NCI-H345 treated with DMSO at 0.1 percent for 48 hours (cell line): ENCODE data around the gene KCNQ2.

Experiments used
- DNase-seq: peaks from one replicate; lab custom pipeline; 2025; ENCODE audit not compliant: unreplicated experiment; lab: John Stamatoyannopoulos, UW

The KCNQ2 gene

DNA sequence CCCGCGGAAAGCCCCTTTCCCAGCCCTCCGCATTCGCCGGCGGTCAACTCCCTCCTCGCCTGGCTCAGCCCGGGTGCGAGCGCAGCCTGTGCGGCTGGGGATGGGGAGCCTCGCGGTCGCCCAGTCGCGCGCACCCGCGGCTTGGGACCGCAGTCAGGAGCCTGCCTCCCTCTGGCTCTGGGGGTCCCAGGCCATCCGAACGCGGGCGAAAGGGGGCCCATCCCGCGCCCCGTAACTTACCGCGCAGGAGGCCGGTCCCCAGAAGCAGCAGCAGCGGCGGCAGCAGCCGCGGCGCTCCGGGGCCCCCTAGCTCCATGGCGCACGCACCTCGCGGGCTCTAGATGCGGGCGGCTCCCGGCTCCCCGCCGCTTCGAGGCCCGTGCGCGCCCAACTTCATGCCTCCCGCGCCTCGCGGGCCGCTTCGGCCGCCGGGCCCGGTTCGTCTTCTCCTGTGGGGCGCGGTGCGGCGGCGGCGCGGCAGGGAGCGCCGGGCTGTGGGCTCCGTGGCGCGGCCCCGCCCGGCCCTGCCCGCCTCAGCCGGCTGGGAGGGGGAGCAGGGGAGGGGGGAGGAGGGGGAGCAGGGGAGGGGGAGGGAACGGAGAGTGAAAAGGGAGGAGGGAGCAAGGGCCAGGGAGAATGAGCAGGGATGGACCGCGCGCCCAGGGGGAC, 111.5 kb downstream of the KCNQ2 start, which contains the start of gene CHRNA4:
Gene CHRNA4, minus strand, starts transcription at position 500 of the 669 bp plus-strand sequence. Its CDS starts 184 bp downstream, at position 316.
- no peak for DNase-seq

DNA sequence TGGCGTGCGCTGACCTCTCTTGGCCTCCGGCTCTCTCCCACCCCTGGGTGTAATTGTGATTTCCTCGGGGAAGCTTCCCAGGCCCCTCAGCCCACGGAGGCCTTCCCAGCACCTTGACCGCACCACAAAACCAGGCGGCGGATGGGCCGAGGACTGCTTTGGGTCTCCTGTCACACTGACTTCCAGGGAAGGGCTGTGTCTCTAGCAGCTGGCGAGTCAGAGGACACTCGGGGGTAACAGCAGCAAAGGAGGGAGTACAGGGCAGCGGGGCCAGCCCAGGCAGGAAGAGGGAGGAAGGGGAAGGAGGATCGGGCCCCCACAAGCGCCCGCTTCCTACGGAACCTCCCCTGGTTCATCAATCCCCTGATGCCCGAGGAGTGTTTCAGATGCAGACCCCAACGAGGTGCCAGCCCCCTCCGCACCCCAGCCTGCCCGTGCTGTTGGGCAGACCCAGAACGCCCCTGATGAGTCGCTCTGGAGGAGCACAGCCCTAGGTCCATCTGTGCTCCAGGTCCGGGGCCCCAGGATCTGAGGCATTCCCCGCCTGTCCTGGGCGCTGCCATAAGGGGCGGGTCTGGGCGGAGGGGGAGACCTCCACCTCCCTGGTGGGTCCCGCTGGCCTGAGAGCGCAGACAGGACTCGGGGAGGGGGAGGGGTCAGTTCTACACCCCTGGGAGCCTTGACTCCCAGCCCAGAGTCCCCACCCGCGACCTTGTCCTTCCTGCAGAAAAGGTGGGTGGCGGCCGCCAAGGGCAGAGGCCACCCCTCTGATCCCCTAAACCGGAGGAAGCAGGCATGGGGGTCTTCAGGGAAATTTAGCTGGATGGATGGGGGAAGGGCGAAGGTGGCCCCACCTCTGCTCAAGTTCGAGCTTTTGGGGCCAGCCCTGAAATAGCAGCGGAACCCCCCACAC, 112.3 kb downstream of the KCNQ2 start:
- DNase-seq: no peak

DNA sequence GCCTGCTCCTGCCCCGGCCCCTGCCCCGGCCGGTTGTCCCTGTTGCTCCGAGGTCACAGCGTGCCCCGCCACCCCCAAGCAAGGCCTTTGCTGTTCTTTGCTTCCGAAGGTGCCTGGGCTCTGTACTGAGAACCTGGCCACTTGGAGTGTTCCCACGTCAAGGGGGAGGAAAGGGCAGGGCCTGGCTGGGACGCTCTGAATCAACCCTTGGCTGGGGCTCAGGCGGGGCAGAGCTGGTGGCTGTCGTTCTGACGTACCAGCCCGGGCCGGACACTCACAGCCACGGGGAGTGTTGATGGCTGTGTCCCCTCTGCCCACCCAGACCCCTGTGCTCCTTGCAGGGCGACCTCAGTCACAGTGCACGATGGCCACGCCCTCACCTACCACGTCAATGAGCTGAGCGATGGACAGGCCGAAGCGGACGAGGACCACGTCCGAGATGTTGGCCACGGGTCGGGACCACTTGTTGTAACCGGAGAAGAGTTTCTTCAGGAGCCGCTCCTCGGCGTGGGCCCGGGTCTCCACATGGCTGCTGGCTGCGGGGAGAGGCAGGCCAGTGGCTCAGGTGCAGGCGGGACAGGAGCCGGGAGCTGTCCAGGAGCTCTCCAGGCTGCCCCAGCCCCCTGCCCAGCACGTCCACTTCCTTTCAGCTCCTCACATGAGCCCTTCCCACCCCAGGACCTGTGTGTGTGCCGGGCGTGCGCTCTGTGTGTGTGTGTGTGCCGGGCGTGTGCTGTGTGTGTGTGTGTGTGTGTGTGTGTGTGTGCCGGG, 113.1 kb downstream of the KCNQ2 start:
- no peak for DNase-seq

DNA sequence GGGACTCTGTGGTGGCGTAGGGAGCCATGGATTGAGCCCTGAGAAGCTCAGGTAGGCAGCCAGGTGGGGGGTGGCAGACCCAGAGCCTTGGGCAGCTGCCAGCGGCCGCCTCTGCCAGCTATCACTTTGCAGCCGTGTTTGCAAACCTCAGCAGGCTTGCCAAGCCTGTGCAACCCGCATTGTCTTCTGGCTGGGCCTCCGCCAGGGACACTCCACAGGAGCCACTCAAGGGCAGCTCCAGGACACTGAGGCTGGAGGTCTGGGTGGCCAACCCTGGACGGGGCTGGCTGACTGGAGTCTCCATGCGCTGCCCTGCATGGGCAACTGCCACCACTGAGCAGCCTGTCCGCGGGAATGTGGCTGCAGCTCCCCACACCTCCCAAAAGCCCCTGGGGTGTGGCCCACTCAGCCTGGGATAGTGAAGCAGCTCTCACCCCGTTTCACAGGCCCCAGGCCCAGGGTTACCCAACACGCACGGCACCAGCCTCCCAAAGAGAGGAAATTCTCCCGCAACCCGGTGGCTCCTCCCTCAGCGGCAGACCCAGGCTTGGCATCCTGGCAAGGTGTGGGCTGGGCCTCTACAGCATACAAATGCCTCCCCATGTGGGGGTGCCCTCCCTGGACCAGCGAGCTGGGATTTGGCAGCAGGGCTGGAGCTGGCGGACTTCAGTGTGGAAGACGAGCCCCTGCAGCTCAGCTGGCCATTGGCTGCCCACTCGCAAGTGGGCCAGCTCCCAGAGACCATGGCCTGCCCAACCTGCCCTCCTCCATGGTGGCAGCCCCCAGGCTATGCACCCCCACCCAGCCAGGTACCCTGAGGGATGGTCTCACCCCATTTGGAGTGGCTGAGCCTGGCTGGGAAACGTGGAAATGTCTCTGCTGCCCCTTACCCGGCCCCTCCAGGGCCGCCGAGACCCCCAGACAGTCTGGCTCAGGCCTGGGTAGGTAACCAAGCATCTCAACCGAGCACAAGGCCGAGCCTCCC, 114.2 kb downstream of the KCNQ2 start:
- DNase-seq: peak; percentile 95

DNA sequence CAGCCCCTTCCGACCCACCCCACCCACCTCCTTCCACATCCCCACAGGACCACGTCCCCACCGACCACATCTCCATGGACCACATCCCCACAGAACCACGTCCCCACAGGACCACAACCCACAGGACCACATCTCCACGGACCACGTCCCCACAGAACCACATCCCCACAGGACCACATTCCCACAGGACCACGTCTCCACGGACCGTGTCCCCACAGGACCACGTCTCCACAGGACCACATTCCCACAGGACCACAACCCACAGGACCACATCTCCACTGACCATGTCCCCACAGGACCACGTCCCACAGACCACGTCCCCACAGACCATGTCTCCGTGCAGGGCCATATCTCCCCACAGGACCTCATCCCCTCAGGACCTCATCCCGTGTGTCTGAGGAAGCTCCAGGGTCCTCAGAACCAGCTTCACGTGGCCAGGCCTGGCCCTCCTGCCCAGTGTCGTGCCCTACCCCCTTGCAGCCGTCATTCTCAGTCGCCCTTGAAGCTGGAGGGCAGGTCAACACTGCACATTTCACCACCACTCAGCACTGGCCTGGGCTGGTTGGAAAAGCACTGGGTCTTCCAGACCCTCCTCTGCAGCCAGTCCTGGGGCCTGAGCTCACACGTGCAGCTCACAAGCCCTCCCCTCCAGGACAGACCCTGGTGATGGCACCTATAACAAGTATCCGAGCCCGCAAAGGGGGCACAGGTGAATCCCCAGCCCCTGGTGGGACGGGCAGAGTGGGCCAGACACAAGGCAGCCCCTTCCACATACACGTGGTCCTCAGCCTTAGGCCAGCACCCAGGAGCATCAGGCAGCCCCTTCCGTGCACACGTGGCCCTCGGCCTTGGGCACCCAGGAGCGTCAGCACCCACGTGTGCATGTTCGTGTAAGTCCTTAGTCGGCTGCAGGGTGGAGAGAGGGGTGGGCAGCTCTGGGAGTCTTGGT, 115.2 kb downstream of the KCNQ2 start:
- DNase-seq: no peak

DNA sequence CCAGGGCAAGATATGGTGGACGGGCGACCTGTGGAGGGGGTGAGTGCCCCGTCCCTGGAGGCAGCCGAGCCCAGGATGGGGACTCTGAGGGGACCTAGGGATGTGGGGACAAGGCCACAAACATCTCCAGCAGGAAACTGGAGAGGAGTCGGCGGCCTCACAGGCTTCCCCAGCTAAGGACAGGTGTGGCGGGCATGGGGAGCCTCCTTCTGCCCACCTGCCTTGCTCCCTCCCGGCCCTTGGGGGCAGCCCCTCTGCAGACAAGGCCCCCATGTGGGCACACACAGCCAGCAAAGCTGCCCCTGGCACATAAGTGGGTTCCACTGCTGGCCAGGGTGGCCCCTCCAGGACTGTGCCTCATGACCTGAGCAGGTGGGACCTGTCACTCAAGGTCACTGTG, 115.9 kb downstream of the KCNQ2 start:
- DNase-seq: no peak

DNA sequence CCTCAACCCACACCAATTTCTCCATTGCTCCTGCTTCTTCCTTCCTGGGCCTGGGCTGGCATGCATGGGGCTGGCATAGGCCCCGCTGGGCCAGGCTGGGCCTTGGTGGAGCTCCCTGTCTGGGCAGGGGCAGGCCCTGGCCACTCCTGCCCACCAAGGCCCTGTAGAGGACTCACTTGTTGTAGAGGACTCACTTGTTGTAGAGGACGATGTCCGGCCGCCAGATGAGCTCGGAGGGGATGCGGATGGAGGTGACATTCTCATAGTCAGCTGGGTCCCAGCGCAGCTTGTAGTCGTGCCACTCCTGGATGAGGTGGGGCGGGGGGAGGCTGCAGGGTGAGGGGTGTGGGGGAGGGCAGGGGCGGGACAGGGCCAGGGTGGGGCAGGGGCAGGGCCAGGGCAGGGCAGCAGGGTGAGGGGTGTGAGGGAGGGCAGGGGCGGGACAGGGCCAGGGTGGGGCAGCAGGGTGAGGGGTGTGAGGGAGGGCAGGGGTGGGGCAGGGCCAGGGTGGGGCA, 116.6 kb downstream of the KCNQ2 start:
- DNase-seq: no peak

DNA sequence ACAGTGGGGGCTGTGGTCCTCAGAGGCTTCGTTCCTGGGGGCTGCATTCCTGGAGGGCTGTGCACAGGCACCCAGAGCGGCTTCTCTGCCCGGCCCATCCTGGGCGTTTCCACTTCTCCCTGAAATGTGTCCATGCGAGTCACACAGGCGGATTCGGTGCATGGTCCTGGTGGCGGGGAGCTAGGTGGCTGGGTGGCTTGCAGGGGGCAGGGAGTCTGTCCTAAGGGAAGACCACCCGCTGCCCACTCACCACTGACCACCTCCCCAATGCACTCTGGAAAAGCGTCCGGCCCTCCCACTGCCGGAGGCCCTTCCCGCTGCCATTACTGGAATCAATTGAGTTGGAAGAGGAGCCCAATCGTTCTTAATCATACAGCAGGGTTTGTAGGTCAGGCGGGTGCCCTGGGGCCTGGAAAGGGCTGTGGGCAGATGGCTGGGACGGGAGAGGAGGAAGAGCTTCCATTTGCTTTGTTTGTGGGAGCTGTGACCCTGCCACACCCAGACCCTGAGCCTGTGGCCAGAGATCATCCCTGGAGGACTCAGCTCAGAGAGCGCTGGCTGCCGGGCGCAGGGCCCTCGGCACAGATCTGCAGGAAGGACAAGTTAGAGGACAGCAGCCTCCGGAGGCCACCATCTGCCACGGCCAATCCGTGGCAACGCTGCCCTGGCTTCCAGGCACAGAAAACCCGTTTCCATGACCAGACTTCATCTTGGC, 117.7 kb downstream of the KCNQ2 start:
- no peak for DNase-seq

DNA sequence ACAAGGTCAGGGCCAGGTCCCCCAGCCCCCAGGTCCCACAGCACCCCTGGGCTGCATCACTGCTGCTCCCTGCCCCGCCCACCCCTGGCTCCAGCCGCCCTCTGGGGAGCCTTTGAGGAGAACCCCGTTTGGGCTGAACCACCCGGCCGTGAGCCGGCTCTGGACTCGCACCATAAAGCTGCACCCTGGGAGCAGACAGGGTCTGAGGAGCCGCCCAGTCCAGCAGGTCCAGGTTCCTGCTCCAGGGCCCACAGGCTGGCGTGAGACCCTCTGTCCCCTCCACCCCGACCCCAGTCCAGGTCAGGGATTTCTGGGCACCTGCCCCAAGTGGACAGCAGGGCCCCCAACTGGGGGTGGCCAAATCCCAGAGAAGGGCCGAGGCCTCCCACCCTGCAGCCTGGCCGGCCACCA, 119.6 kb downstream of the KCNQ2 start:
- no peak for DNase-seq

DNA sequence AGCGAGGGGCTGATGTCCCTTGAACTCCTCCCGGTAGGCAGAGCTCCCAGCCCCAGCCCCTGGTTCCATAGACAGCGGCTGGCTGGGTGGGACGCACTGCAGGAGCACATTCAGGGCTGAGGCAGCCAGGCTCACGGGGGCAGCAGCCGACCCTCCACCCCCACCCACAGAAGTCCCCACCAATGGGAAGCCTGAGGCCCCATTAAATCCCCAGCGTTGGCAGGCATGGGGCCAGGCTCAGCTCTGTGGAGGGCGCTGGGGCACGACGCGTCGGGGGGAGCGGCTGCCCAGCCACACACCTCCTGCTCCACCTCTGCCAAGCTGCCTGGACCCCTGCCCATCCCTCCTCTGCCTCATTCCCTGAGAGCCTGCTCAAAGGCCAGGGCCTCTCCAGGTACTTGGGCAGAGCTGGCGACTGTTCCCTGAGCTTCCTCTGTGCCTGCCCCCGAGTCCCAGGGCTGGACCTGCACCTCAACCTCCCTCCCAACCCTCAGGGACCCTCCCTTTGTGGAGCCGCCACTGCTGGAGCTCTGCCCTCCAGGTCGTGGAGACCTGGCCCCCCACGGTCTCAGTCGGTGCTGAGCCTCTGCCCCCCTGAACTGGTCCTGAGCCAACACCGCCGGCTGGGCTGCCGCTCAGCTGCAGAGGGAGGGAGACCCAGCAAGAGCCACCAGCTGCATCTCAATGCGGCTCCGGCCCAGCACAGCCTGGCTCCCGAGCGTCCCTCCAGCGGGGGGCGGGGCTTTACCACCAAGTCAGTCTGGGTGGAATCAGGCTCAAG, 120.5 kb downstream of the KCNQ2 start:
- DNase-seq: peak; percentile 51

DNA sequence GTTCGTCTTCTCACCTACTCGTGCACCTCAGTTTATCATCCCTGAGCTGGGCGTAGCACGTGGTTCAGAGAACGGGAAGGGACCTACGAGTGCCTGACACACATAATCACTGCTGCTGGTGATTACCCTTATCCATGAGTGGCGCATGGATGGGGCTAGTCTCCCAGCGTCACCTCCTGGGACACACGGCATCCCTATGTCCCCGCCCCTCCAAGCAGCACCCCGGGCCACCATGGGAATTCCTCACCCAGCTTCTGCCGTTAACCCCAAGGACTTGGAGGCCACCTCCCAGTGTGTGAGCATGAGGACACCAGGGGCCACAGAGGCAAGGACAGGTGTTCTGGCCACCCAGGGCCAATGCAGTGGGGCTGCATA, 121.1 kb downstream of the KCNQ2 start:
- DNase-seq: no peak

DNA sequence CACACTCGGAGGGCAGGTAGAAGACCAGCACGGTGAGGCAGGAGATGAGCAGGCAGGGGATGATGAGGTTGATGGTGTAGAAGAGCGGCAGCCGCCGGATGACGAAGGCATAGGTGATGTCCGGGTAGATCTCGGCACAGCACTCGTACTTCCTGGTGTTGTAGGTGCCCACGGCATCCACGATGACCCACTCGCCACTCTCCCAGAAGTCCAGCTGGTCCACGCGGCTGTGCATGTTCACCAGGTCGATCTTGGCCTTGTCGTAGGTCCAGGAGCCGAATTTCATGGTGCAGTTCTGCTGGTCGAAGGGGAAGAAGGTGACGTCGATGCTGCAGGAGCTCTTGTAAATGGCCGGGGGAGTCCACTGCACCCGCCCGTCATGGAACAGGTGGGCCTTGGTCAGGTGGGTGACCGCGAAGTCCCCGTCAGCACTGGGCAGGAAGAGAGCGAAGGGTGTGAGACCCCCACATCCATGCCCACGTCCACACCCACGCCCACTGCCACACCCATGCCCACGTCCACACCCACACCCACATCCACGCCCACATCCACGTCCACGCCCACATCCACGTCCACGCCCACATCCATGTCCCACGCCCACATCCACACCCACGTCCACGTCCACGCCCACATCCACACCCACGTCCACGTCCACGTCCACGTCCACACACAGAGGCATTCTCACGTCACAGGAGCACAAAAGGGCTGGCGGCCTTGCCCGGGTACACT, 121.7 kb downstream of the KCNQ2 start:
- DNase-seq: no peak
